Activated CD4-positive, alpha-beta T cell treated with anti-CD3 and anti-CD28 coated beads for 48 hours (primary cell): ENCODE measurements around the gene MUC6.
A peak's percentile ranks its signal among the peaks of the same experiment; 100 is the strongest.
"Not testable (repeated sequence)": the region's sequence is repeated elsewhere in the genome, so short reads cannot be mapped to it uniquely, and the experiment has no call there.

Source experiments
- DNase-seq: peaks from one replicate; pipeline ENCODE4 v3.0.0-alpha.2; 2020

The MUC6 gene

GRCh38 chr11:980438-981357, 55.8 kb downstream of the MUC6 start:
- no peak for DNase-seq

DNA sequence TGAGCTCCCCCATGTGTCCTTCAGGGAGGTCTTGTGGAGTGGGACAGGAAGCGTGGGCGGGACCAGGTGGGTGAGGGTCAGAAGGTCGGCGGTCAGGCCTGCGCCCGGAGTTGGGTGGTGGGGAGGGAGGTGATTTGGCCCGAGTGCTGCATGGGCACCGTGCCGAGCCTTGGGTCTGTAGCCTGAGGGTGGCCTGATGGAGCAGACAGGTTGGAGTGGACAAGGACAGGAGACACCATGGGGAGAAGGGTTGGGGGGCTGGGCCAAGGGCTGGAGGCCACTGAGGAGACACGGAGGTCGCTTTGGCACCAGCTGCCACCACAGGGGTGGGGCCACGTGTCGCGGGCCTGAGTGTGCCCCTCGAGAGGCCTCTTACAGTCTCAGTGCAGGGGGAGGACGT, 57.7 kb downstream of the MUC6 start:
- DNase-seq, result no peak

DNA sequence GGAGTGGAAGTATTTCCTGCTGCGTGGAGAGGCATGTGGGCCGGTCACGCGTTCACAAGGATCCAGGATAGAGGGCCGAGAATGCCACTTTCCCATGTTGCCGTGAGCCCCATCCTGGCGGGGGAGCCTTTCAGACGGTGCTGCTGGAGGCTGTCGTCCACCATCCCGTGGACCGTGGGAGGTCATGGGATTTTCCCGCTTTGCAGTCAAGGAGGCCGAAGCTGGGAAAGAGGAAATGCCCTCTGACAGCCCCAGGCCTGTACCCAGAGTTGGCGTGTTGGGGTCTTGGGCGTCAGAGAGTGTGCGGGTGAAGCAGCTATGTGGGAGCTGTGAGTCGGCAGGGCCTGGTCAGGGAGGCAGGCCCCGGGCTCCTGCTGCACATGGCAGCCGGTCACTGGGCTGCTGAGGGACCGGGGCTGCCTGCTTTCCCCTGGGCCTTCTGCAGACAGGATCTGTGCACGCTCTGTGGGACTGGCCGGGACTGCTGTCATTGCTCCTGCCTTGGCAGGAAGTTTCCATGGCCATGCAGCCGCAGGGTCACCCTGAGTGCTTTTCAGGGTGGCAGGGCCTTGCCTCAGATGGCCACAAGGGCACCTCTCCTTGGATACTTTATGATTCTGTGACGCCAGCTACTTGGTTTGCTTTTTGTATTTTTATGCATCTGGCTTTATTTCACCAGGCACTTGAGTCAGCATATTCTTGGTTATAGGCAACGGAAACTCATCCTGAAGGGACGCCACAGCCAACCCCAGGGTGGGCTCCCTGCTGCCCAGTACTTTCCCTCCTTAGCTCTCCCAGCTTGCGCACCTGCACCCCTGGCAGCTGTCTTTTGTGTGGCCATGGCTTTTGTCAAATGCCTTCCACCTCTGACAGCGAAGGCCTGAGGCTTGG, 58.4 kb downstream of the MUC6 start:
- DNase-seq, result no peak

- no peak for DNase-seq
These were observed 59.9 kb downstream of the MUC6 start for GRCh38 chr11:976431-977160.

GRCh38 chr11:975827-976226, 60.7 kb downstream of the MUC6 start:
- DNase-seq, result peak; percentile 27

DNA sequence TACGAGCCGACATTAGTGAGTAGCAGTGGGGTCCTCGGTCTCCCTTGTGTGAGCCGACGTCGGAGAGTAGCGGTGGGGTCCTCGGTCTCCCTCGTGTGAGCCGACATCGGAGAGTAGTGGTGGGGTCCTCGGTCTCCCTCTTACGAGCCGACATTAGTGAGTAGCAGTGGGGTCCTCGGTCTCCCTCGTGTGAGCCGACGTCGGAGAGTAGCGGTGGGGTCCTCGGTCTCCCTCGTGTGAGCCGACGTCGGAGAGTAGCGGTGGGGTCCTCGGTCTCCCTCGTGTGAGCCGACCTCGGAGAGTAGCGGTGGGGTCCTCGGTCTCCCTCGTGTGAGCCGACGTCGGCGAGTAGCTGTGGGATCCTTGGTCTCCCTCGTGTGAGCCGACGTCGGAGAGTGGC, 61.1 kb downstream of the MUC6 start:
- DNase-seq, result not testable (repeated sequence)

- DNase-seq, result no peak
These were observed 63.3 kb downstream of the MUC6 start for GRCh38 chr11:973237-973636.

DNA sequence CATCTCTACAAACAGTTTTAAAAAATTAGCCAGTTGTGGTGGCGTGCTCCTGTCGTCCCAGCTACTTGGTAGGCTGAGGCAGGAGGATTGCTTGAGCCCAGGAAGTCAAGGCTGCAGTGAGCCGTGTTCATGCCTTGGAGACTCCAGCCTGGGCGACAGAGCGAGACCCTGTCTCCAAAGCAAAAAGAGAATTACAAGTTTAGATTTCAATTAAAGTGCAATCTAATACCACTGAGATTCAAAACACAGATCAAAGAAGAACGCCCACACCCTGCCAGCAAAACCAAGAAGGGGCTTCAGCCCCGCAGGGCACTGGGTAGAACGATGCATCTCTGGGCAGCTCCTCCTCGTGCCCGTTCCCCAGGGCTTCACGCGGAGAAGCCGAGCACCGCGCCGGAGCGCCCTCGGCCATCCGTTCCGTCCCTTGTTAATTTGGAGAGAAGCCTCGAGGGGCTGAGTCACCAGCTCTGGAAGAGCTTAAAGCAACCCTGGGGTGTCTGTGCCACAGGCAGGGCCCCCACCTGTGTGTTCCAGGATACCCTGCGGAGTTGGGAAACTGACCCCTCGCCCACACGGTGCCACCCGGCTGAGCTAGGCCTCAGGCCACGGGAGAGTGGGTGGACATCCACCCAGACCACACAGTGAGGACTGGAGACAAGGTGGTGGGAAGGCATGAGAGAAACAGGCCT, 63.9 kb downstream of the MUC6 start:
- DNase-seq, result no peak

GRCh38 chr11:971731-972365, 64.7 kb downstream of the MUC6 start:
- DNase-seq, result no peak

DNA sequence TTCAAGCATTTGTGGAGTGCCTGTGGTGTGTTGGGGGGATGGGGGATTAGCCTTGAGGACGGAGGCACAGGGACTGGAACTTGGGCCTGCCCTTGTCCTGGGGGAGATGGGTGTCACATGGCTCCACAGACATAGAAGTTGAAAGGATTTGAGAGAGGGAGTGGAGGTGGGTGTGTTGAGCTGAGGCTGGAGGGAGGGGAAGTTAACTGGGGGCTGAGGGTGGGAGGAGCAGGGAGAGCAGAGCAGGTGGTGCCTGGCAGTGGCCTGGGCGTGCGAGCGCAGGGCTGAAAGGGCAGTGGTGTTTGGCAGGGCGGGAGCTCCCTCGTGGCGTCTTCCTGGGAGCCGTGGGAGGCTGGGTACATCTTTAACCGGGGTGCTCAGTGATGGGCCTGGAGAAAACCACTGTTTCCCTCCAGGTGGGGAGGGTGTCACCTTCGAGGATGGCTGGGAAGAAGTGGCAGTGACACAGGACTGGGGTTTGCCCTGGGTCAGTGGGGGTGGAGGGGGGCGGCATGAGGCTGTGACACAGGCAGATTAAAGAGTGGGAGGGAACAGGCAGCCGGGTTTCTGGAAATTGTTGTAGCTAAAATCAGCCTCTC, 65.3 kb downstream of the MUC6 start:
- DNase-seq, result no peak

DNA sequence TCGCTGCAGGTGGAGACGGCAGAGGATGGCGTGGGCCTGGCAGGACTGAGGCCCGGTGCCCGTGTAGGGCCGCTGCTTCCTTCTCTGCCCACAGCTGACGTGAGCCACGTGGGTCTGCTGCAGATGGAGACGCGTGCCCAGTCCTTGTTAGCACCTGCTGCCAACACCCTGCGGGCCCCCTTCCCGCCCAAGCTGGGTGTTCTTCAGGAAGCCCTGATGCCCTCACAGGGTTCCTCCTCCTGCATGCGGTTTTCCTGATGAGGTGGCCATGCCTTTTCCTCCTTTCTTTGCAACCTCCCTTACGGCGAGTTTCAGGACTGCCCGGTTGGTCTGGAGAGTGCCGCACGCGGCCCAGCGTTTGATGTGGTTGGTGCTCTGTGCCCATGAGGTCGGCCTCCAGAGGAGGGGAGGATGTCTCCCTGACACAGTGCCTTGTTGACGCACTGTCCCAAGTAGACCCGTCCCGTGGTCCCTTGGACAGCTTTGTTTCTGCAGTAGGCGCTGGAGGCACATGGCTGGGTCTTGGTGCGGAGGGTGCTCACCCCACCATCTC, 66.1 kb downstream of the MUC6 start:
- no peak for DNase-seq

DNA sequence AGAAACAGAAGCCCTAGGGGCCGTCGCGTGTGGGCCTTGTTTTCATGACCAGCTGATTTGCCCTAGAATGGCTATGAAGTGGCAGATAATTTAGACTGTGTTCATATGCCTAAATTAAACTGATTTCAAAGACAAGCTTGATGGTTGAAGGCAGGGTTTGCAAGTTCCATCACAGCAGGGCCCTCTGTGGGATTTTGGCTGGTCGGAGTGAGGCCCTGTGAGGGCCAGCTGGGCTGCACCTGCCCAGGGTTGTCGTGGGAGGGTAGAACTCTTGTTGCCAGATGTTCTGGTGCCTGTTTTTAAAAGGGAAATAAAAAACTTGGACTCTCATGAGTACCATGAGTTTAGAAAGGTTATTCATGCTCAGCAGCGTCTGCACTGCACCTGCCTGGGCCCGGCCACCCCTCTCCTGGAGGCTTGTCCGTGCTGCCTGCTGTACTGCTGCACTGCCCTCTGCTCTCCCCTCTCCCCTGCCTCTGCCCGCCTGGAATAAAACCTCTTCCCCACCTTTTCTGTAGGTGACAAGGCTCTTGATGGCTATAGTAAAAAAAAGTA, 66.8 kb downstream of the MUC6 start:
- no peak for DNase-seq

- no peak for DNase-seq
These were observed 67.7 kb downstream of the MUC6 start for GRCh38 chr11:968822-969221.

DNA sequence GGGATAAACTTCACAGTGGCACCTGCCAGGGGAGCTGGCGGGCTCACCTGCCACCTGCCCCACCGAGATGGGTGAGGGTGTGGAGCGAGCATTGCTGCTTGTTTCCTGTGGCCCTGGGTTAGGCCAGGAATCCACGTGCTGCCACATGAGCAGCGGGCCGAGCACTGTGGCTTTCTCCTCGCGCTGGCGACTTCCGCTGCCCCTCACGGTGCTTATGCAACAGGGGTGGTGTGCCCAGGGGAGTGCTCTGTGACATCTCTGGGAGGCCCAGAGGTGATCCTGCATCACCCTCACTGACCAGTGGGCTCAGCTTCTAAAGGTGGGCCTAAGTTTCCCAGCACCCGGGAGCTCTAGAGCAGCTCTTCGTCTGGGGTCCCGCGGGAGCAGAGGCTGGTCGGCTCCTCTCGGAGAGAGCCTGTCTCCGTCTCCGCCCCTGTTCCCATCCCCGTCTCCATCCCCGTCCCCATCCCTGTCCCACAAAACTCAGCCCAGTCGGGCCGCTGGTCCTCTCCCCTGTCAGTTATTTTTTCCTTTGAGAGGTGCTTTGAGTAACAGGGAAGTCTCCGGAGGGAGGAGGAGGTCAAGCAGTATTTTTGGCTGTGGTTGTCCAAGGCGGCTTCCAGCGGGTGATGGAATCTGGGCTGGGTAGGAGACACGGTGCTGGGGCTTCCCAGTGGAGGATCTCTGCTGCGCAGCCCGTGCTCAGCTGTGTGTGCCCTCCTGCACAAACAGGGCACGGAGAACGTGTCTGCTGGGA, 68.3 kb downstream of the MUC6 start:
- DNase-seq, result no peak

DNA sequence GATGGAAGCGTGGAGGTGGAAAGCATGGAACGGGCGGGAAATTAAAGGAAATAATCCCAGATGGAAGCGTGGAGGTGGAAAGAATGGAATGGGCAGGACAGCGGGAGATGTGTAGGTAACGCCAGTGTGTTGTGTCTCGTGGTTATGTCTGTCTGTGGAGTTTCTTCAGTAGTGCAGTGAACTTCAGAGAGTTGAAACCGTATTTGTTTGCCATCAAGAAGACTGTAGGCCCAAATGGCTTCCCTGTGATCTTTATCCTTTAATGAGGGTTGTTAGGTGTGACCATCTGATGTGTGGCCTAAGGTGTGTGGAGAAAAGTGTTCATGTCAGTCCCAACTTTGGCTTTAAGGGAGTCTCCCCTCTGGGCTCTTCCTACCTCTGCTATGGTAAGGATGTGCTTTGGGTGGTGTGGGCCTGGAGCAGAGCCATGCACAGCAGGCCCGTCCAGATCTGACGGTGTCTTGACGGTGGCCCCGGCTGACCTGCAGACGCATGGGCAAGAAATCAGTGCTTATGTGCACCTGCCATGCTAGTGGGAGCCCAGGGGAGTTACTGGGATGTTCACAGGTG, 71.2 kb downstream of the MUC6 start:
- DNase-seq, result no peak

DNA sequence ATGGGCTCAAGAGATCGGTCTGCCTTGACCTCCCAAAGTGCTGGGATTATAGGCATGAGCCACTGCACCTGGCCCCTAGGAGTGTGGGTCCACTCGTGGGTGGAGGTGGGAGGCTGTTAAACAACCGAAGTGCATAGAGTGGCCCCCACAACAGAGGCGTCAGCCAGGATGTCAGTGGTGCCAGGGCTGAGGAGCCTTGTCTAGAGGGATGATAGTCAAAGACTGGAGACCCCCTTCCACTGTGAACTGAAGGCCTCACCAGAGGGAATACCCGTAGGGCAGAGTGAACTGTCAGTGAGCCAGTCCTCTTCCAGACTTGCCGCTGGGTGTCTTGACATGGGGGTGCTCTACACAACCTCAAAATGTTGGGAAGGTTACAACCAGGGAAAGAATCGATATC, 72.7 kb downstream of the MUC6 start:
- no peak for DNase-seq
